CD4-positive, alpha-beta T cell (primary cell): Measurements from ENCODE around the gene DUOX1. TPM values are rescaled to one million over a fixed set of nuclear protein-coding genes. Genes with fewer than 3 reads are reported as not detected.

ENCODE experiments used
- ATAC-seq: fragments of 200-7000 bp; cut with Tn5 transposase; one replicate; pipeline ENCODE4 v1.10.0; 2022; ENCODE audit warnings: mild to moderate bottlenecking; ENCODE audit not compliant: poor library complexity
- CTCF ChIA-PET: fragments of 350-600 bp; sonication (Branson Sonifier 250); formaldehyde crosslinking; loops from one replicate; lab custom pipeline; 2021; ENCODE audit warnings: antibody characterized with exemption, inconsistent platforms; lab: Charles Lee
- POLR2A ChIA-PET: fragments of 350-600 bp; sonication (Branson Sonifier 250); formaldehyde crosslinking; loops from one replicate; lab custom pipeline; 2021; ENCODE audit warnings: antibody characterized with exemption, inconsistent platforms; lab: Charles Lee
- DNase-seq, 14 experiments: peaks; one replicate each; pipeline ENCODE4 v3.0.0-alpha.2; 2013 to 2020; ENCODE audit warnings: mixed read lengths in 2 of 14
- H3K27ac ChIP-seq, 2 donors: one replicate each; pipeline versions ENCODE4 v1.5.1 to v1.7.0; 2013; ENCODE audit warnings: low read length in 2 of 2, low read depth in 1 of 2, mild to moderate bottlenecking in 1 of 2
- H3K27me3 ChIP-seq, 2 experiments: 1 replicate in 1 of 2; 2 replicates in 1 of 2; pipeline versions ENCODE4 v1.6.1 to v1.7.0; 2013; ENCODE audit warnings: low read length in 2 of 2, control low read depth in 1 of 2, mild to moderate bottlenecking in 1 of 2, moderate library complexity in 1 of 2; ENCODE audit not compliant: insufficient read depth in 2 of 2, control insufficient read depth in 1 of 2
- H3K36me3 ChIP-seq: one replicate; pipeline ENCODE4 v1.6.1; 2013; ENCODE audit warnings: low read length, control low read depth; ENCODE audit not compliant: insufficient read depth
- H3K4me1 ChIP-seq: one replicate; pipeline ENCODE4 v1.6.1; 2013; ENCODE audit warnings: low read length, control low read depth; ENCODE audit not compliant: insufficient read depth
- H3K4me3 ChIP-seq: one replicate; pipeline ENCODE4 v1.5.1; 2013; ENCODE audit warnings: mild to moderate bottlenecking, low read length, moderate library complexity
- H3K9me3 ChIP-seq, 2 experiments: 1 replicate in 1 of 2; 2 replicates in 1 of 2; pipeline versions ENCODE4 v1.6.1 to v1.7.0; 2013; ENCODE audit warnings: low read length in 2 of 2, mild to moderate bottlenecking in 2 of 2, control low read depth in 1 of 2, moderate library complexity in 1 of 2; ENCODE audit not compliant: control insufficient read depth in 1 of 2, insufficient read depth in 1 of 2
- H3K27ac Mint-ChIP-seq: one replicate; pipeline ENCODE4 v1.8.0; 2020; ENCODE audit warnings: mixed read lengths
- H3K27me3 Mint-ChIP-seq: one replicate; pipeline ENCODE4 v1.8.0; 2021; ENCODE audit warnings: mixed read lengths
- H3K36me3 Mint-ChIP-seq: one replicate; pipeline ENCODE4 v1.8.0; 2021; ENCODE audit warnings: low read depth, mixed read lengths
- H3K4me1 Mint-ChIP-seq: one replicate; pipeline ENCODE4 v1.8.0; 2021; ENCODE audit warnings: low read depth, mixed read lengths
- H3K4me3 Mint-ChIP-seq: one replicate; pipeline ENCODE4 v1.8.0; 2020; ENCODE audit warnings: mild to moderate bottlenecking, mixed read lengths
- H3K9me3 Mint-ChIP-seq: one replicate; pipeline ENCODE4 v1.8.0; 2020; ENCODE audit warnings: mixed read lengths
- intact Hi-C, 2 experiments: fragments of 100-400 bp; cut with DNase I in 1 of 2; cut with micrococcal nuclease in 1 of 2; formaldehyde crosslinking; loops; one replicate each; pipeline versions ENCODE4 v1.15.1 to v1.9.0; 2023 to 2025; cut with DNase I, micrococcal nuclease
- total RNA-seq, 174 experiments: library from RNA in 2 of 174; stranded (reverse) in 2 of 174; gene quantifications; one replicate each; pipeline ENCODE4 v1.2.3 and lab custom pipeline; 2021 to 2026
- TF ChIP-seq, protein P1 (sequence below): fragments of 200-600 bp; IDR thresholded peaks from one replicate; pipeline ENCODE4 v1.8.0; 2022; ENCODE audit warnings: antibody characterized with exemption, mild to moderate bottlenecking

Gene DUOX1
- total RNA-seq, 2 experiments from 2014 or later = 0.17 to 0.25 TPM

DNA sequence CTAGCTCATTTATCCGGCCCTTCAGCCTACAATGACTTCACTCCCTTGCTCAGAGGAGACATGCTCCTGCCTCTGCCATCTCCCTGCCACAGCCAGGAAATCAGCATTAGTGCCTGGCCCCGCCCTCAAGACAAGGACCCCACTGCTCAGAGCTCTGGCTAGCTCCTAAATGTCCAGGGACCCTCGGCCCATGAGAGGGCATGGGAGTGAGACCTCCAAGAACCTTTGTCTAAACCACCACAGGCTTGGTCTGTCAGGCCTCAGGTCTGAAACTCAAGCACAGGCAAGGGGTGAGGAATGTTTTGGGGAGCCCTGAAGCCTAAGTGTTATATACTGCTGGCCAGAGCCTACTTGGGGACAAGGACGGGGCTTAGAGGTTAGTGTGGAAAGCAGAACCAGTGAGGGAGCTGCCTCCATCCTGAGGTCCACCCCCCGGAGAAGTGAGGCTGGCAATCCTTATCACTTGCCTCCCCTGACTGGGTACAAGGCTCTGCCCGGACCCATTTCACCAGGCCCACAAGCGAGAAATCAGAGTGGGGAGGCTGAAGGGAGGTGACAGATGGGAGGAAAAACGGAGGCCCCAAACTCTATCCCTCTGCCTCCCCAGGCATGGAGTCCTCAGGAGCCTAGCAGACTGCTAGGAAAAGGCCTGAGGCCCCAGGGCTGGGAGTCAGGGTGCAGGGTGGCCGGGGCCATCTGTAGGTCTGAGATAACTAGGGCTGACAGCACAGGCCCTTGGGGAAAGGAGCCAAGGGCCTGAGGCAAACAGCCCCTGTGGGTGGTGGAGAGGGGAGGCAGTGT lies 39.2 kb downstream of the DUOX1 start:
- POLR2A ChIA-PET = interaction anchor here (1.1 to 2.3 kb wide), 4 partner anchors 19 to 233 kb away, joined by 3 to 53 read pairs (median 7); a partner anchor contains a TSS
- H3K27me3 ChIP-seq = no peaks in the 10 kb centered on the region
- peak overlapping the region; percentile 74 for H3K4me3 Mint-ChIP-seq
- peaks cover 26% of the 10 kb centered on the region for H3K4me1 ChIP-seq
- no peaks in the 10 kb centered on the region for H3K9me3 Mint-ChIP-seq
- H3K36me3 Mint-ChIP-seq = no peaks in the 10 kb centered on the region
- no peak for DNase-seq
- no peak for ATAC-seq
- H3K27ac Mint-ChIP-seq = peak overlapping the region; percentile 89
- no peaks in the 10 kb centered on the region for H3K36me3 ChIP-seq
- peak overlapping the region in 1 of 2 donors; percentile 38 for H3K27ac ChIP-seq
- peaks cover 15% of the 10 kb centered on the region for H3K4me1 Mint-ChIP-seq
- TF ChIP-seq, protein P1, sequence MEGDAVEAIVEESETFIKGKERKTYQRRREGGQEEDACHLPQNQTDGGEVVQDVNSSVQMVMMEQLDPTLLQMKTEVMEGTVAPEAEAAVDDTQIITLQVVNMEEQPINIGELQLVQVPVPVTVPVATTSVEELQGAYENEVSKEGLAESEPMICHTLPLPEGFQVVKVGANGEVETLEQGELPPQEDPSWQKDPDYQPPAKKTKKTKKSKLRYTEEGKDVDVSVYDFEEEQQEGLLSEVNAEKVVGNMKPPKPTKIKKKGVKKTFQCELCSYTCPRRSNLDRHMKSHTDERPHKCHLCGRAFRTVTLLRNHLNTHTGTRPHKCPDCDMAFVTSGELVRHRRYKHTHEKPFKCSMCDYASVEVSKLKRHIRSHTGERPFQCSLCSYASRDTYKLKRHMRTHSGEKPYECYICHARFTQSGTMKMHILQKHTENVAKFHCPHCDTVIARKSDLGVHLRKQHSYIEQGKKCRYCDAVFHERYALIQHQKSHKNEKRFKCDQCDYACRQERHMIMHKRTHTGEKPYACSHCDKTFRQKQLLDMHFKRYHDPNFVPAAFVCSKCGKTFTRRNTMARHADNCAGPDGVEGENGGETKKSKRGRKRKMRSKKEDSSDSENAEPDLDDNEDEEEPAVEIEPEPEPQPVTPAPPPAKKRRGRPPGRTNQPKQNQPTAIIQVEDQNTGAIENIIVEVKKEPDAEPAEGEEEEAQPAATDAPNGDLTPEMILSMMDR = no peak
- CTCF ChIA-PET = interaction anchor here (0.6 to 2.2 kb wide), 6 partner anchors 10 to 51 kb away, joined by 3 to 14 read pairs (median 8); no protein-coding TSS in a partner anchor
- no peak overlapping the region for H3K4me3 ChIP-seq
- intact Hi-C loops = loop anchor here (5.0 to 10.0 kb wide), 5 partner anchors 42 to 1987 kb away; partner anchors contain the start of genes BLOC1S6 (in 1 of the 2), DUOX1 (in 1 of the 2) and DUOXA1 (in 1 of the 2)
- H3K27me3 Mint-ChIP-seq = no peaks in the 10 kb centered on the region
- H3K9me3 ChIP-seq = no peaks in the 10 kb centered on the region

DNA sequence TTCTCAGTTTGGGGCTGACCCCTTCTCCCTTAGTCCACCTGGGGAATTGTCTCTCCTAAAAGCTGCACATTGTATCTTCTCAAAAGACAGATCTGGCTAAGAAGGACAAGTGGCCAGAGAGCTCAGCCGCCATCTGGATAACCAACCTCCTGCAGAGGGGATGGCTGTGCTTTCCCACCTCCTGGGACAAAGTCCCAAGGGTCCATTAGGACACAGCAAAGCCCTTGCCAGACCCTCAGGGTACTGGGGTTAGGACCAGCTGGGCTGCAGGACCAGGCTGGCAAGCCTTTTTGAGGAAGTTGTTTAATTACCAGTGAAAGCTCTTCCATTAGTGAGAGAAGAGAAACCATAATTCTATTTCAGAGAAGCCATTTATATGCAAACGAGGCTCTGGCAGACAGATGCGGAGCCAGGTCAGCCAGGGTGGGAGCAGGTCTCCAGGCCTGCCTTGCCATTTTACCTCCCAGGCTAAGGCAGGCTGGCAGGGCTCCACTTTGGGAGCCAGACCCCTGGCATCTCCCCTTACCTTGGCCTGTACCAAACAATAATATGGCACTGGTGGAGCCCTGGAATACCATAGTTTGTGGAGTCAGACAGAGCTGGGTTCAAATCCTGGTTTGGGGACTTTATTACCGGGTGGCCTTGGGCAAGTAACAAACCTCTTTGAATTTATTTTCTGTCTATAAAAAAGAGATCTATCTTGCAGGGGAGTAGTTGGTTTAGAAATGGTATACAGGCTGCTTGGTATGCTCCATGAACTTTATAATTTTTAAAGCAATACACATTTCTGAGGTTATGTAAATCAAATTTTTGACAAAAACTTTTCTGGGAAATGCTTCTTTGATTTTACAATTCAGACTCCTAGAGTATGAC lies 40.0 kb downstream of the DUOX1 start:
- Histone ChIP-seq H3K27ac (peak overlapping the region in 1 of 2 donors; percentile 38), H3K27me3 (no peaks in the 10 kb centered on the region), H3K9me3 (no peaks in the 10 kb centered on the region), H3K36me3 (no peaks in the 10 kb centered on the region), H3K4me3 (no peak overlapping the region), H3K4me1 (peaks cover 23% of the 10 kb centered on the region)
- TF ChIP-seq, protein P1 = no peak
- ATAC-seq (no peak), DNase-seq (no peak)
- Mint-ChIP-seq H3K36me3 (no peaks in the 10 kb centered on the region), H3K9me3 (no peaks in the 10 kb centered on the region), H3K4me1 (peaks cover 15% of the 10 kb centered on the region), H3K27me3 (no peaks in the 10 kb centered on the region), H3K4me3 (peak overlapping the region; percentile 34), H3K27ac (peak overlapping the region; percentile 89)
- ChIA-PET CTCF (interaction anchor here (1.3 kb wide), 1 partner anchor 52 kb away, joined by 4 read pairs; no protein-coding TSS in a partner anchor), POLR2A (interaction anchor here (1.1 to 1.8 kb wide), 2 partner anchors 28 to 30 kb away, joined by 3 to 5 read pairs; no protein-coding TSS in a partner anchor)
- intact Hi-C loops = loop anchor here (5.0 to 10.0 kb wide), 5 partner anchors 43 to 1988 kb away; partner anchors contain the start of genes BLOC1S6 (in 1 of the 2), DUOX1 (in 1 of the 2) and DUOXA1 (in 1 of the 2)

DNA sequence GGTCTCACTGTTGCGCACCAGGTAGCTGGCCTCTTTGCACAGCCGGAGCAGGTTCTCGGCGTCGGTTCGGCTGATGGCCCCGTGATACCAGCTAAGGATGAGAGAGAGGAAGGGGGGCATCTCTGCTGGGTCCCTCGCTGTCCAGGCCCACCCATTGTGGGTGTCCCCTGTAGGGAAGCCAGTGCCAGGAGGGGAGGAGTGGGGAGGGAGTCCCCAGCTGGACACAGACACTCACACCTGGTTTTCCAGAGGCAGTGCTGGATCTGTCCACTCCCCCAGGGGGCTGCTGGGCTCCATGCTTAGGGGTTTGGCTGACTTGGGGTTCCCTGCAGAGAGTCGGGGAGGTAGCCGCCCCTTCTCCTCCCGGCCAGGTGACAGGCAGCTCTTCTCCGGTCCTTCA lies 42.1 kb downstream of the DUOX1 start:
- Histone ChIP-seq H3K27ac (no peak overlapping the region), H3K27me3 (no peaks in the 10 kb centered on the region), H3K9me3 (no peaks in the 10 kb centered on the region), H3K4me1 (peaks cover 7% of the 10 kb centered on the region), H3K36me3 (no peaks in the 10 kb centered on the region), H3K4me3 (no peak overlapping the region)
- ChIA-PET POLR2A (interaction anchor here (1.0 to 1.8 kb wide), 2 partner anchors 28 to 29 kb away, joined by 4 to 5 read pairs; no protein-coding TSS in a partner anchor), CTCF (interaction anchor here (1.0 kb wide), 1 partner anchor 33 kb away, joined by 3 read pairs; no protein-coding TSS in a partner anchor)
- TF ChIP-seq, protein P1 = no peak
- H3K9me3 Mint-ChIP-seq = no peaks in the 10 kb centered on the region
- no peaks in the 10 kb centered on the region for H3K36me3 Mint-ChIP-seq
- no peak overlapping the region for H3K27ac Mint-ChIP-seq
- H3K4me1 Mint-ChIP-seq = no peaks in the 10 kb centered on the region
- H3K27me3 Mint-ChIP-seq = no peaks in the 10 kb centered on the region
- no peak overlapping the region for H3K4me3 Mint-ChIP-seq
- DNase-seq (no peak), ATAC-seq (no peak)
- intact Hi-C loops = no loop called here
